Endodermal cell (in vitro differentiated cells): Measurements from ENCODE around the gene DCAF4. TPM values are rescaled to one million over a fixed set of nuclear protein-coding genes. Genes with fewer than 3 reads are reported as not detected.

ENCODE experiments used
- DNase-seq: peaks from one replicate; pipeline ENCODE4 v3.0.0-alpha.2; 2017
- H3K27ac ChIP-seq: 2 replicates; pipeline ENCODE4 v1.5.1; 2013; ENCODE audit warnings: mild to moderate bottlenecking, low read depth, low read length, moderate library complexity
- H3K27me3 ChIP-seq: 2 replicates; pipeline ENCODE4 v1.6.1; 2013; ENCODE audit warnings: mild to moderate bottlenecking, low read length, moderate library complexity; ENCODE audit not compliant: insufficient read depth, control insufficient read depth, poor library complexity, severe bottlenecking
- H3K36me3 ChIP-seq: 2 replicates; pipeline ENCODE4 v1.7.0; 2013; ENCODE audit warnings: mild to moderate bottlenecking, low read length, moderate library complexity; ENCODE audit not compliant: control insufficient read depth, insufficient read depth
- H3K4me1 ChIP-seq: one replicate; pipeline ENCODE4 v1.7.0; 2013; ENCODE audit warnings: low read length; ENCODE audit not compliant: control insufficient read depth, insufficient read depth
- H3K4me3 ChIP-seq: 2 replicates; pipeline ENCODE4 v1.5.1; 2013; ENCODE audit warnings: mild to moderate bottlenecking, low read length, moderate library complexity
- H3K9ac ChIP-seq: 2 replicates; pipeline ENCODE4 v1.6.1; 2013; ENCODE audit warnings: mild to moderate bottlenecking, low read length, moderate library complexity; ENCODE audit not compliant: poor library complexity, severe bottlenecking; ENCODE audit errors: extremely low read depth
- H3K9me3 ChIP-seq: 2 replicates; pipeline ENCODE4 v1.6.1; 2013; ENCODE audit warnings: mild to moderate bottlenecking, low read length, moderate library complexity; ENCODE audit not compliant: control insufficient read depth
- H3K27ac Mint-ChIP-seq: 2 replicates; pipeline ENCODE4 v1.8.0; 2020; ENCODE audit warnings: mixed read lengths
- H3K27me3 Mint-ChIP-seq: 2 replicates; pipeline ENCODE4 v1.8.0; 2021; ENCODE audit warnings: mild to moderate bottlenecking, mixed read lengths; ENCODE audit not compliant: insufficient read depth
- H3K36me3 Mint-ChIP-seq: 2 replicates; pipeline ENCODE4 v1.8.0; 2020; ENCODE audit warnings: low read depth, mixed read lengths
- H3K4me1 Mint-ChIP-seq: 2 replicates; pipeline ENCODE4 v1.8.0; 2020; ENCODE audit warnings: mixed read lengths
- H3K4me3 Mint-ChIP-seq: 2 replicates; pipeline ENCODE4 v1.8.0; 2020; ENCODE audit warnings: mild to moderate bottlenecking, moderate library complexity, mixed read lengths
- H3K9me3 Mint-ChIP-seq: 2 replicates; pipeline ENCODE4 v1.8.0; 2020; ENCODE audit warnings: mild to moderate bottlenecking, mixed read lengths
- CTCF ChIP-seq: fragments of 200-600 bp; sonication (generic); conservative IDR thresholded peaks from 2 replicates; pipeline ENCODE4 v1.5.0; 2021; ENCODE audit warnings: antibody characterized with exemption, mild to moderate bottlenecking
- WGBS, 2 experiments: methylation state at CpG; one replicate each; pipeline versions ENCODE4 v1.1.5 to v1.1.7; 2013; ENCODE audit warnings: missing lambda C conversion rate in 2 of 2, mixed read lengths in 1 of 2; ENCODE audit not compliant: insufficient coverage in 1 of 2, insufficient read length in 1 of 2; 5-methylcytosine and 5-hydroxymethylcytosine counted together
- total RNA-seq, 2 donors: library from RNA; stranded (reverse); fragmentation: NEBNext Ultra II Directional in 1 of 2; extraction: Animal tissue kit (Norgen Biotek cat#: 25700) in 1 of 2; gene quantifications; 2 replicates in 1 of 2; 3 replicates in 1 of 2; pipeline ENCODE4 v1.2.1, GENCODE V29; 2021

Gene DCAF4
- total RNA-seq, 2 donors from 2014 or later, result 16.4 to 17.7 TPM

GRCh38 chr14:72902801-72903530 lies 23.3 kb upstream of the DCAF4 start:
- H3K27ac ChIP-seq, result no peak overlapping the region
- H3K36me3 ChIP-seq, result no peaks in the 10 kb centered on the region
- WGBS, 2 experiments, result 97 to 99% methylated on average over 5 of the region's 5 CpGs
- no peak overlapping the region for H3K4me3 ChIP-seq
- H3K36me3 Mint-ChIP-seq, result no peaks in the 10 kb centered on the region
- H3K9me3 Mint-ChIP-seq, result no peaks in the 10 kb centered on the region
- H3K4me1 ChIP-seq, result no peaks in the 10 kb centered on the region
- TF ChIP-seq CTCF, result no peak
- H3K4me3 Mint-ChIP-seq, result no peak overlapping the region
- no peak overlapping the region for H3K27ac Mint-ChIP-seq
- H3K27me3 Mint-ChIP-seq, result peaks cover 14% of the 10 kb centered on the region
- H3K9me3 ChIP-seq, result no peaks in the 10 kb centered on the region
- H3K4me1 Mint-ChIP-seq, result peaks cover 10% of the 10 kb centered on the region
- peaks cover 13% of the 10 kb centered on the region for H3K27me3 ChIP-seq
- H3K9ac ChIP-seq, result no peak overlapping the region
- DNase-seq, result no peak

GRCh38 chr14:72903716-72904115 lies 22.5 kb upstream of the DCAF4 start:
- Histone ChIP-seq H3K4me1 (peaks cover 3% of the 10 kb centered on the region), H3K9me3 (no peaks in the 10 kb centered on the region), H3K27me3 (peaks cover 9% of the 10 kb centered on the region), H3K27ac (no peak overlapping the region), H3K36me3 (no peaks in the 10 kb centered on the region), H3K9ac (no peak overlapping the region), H3K4me3 (no peak overlapping the region)
- no peaks in the 10 kb centered on the region for H3K36me3 Mint-ChIP-seq
- 44 to 50% methylated on average over 1 of the region's 1 CpG for WGBS, 2 experiments
- no peak overlapping the region for H3K27ac Mint-ChIP-seq
- H3K4me1 Mint-ChIP-seq, result peaks cover 16% of the 10 kb centered on the region
- peaks cover 7% of the 10 kb centered on the region for H3K27me3 Mint-ChIP-seq
- no peak for TF ChIP-seq CTCF
- H3K9me3 Mint-ChIP-seq, result no peaks in the 10 kb centered on the region
- no peak for DNase-seq
- H3K4me3 Mint-ChIP-seq, result no peak overlapping the region

GRCh38 chr14:72904218-72904617 lies 22.0 kb upstream of the DCAF4 start:
- H3K4me1 Mint-ChIP-seq, result peaks cover 17% of the 10 kb centered on the region
- no peak overlapping the region for H3K4me3 Mint-ChIP-seq
- Histone ChIP-seq H3K27ac (no peak overlapping the region), H3K36me3 (no peaks in the 10 kb centered on the region), H3K9me3 (no peaks in the 10 kb centered on the region), H3K27me3 (peaks cover 9% of the 10 kb centered on the region), H3K4me3 (no peak overlapping the region), H3K4me1 (peaks cover 3% of the 10 kb centered on the region), H3K9ac (no peak overlapping the region)
- no peak overlapping the region for H3K27ac Mint-ChIP-seq
- 11 to 21% methylated on average over 1 of the region's 1 CpG for WGBS, 2 experiments
- DNase-seq, result no peak
- peaks cover 3% of the 10 kb centered on the region for H3K27me3 Mint-ChIP-seq
- H3K9me3 Mint-ChIP-seq, result no peaks in the 10 kb centered on the region
- no peak for TF ChIP-seq CTCF
- H3K36me3 Mint-ChIP-seq, result no peaks in the 10 kb centered on the region
